HG02870 (cell line): ENCODE results near the gene GADL1.

Experiments
- ATAC-seq: cut with Tn5 transposase; IDR thresholded peaks from one replicate; pipeline ENCODE4 v1.9.1; 2021; ENCODE audit warnings: mild to moderate bottlenecking, moderate library complexity; ENCODE audit not compliant: unreplicated experiment

Gene GADL1, protein sequence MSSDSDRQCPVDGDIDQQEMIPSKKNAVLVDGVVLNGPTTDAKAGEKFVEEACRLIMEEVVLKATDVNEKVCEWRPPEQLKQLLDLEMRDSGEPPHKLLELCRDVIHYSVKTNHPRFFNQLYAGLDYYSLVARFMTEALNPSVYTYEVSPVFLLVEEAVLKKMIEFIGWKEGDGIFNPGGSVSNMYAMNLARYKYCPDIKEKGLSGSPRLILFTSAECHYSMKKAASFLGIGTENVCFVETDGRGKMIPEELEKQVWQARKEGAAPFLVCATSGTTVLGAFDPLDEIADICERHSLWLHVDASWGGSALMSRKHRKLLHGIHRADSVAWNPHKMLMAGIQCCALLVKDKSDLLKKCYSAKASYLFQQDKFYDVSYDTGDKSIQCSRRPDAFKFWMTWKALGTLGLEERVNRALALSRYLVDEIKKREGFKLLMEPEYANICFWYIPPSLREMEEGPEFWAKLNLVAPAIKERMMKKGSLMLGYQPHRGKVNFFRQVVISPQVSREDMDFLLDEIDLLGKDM

DNA sequence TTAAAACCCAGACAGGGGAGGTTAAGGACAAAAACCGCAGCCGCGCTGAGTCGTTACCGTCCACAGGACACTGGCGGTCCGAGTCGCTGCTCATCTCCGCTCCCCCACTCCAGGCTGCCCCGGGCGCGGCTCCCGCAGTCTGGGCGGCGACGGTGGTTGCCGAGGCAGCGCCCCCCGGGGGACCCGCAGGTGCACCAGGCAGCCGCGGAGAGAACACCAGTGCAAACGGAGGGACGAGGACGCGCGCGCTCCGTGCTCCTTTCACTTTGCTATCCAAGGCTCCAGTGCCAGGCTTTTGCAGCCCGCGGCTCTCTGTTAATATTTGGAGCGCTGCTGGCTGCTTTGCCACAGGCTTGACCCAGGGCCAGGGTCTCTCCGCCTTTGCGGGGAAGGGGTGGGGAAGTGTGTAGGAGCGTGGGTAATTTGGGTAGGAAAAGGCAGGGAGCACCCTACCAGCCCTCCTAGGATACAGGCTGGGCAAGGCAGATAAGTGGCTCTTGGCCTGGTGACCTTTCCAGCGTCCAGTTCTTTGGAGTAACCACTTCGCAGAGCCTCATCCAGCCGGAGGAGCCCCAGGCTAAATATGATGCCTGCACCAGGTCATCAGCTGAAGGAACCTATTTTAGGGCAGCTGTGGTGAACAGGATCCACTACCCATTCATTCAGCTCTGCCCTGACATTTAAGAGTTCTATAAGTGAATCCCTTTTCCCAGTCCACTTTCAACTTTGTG, at the start of gene GADL1:
Gene GADL1, minus strand, starts transcription at position 141 of the 731 bp plus-strand sequence. Its CDS starts 47 bp downstream, at position 94.
- ATAC-seq = no peak

DNA sequence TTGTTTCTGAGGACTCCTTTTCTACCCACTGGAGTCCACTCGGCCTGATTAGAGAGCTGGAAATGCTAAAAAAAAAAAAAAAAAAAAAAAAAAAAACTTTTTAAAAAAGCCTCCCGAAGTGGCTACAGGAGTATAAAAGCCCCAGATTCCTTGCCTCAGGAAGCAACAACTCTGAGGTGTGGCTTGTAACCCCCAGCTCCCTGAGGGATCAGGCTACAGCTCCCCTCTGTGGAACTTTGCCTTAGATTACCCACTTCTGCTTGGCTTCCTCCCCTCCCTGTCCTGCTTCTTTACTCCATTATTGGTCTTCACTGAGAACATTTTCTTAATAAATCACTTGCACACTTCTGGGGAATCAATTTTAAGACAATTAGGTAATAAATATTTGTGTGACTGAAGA, 49.7 kb upstream of the GADL1 start:
- no peak for ATAC-seq

DNA sequence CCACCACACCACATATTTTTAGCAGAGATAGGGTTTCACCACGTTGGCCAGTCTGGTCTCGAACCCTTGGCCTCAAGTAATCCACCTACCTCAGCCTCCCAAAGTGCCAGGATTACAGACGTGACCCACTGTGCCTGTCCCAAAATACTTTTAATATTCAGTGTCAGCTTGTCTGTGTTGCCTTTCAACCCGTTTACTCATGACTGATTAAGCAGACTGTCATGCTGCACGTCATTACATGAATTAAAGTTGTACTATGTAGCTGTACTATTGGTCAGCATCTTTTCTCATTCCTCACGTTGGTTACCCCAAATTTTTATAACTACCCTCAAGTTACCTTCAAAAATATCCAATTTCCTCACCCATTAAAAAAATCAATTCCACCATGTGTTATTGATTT, 48.7 kb upstream of the GADL1 start:
- ATAC-seq = no peak

DNA sequence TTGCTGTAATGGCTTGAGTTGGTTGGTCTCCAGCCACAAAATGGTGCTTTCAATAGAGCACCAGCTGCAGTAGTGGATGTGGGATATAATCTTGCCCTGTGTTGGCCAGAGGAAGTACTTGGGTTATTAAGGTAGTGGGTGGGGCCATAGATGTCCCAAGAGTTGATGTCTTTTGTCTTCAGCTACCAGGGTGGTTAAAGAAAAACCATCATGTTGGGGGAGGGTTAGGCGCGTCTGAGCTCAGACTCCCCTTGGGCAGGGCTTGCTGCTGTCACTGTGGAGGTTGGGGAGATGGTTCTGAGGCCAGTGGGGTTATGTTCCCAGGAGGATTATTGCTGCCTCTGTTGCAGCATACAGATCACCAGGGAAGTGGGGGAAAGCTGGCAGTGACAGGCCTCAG, 46.9 kb upstream of the GADL1 start:
- no peak for ATAC-seq

DNA sequence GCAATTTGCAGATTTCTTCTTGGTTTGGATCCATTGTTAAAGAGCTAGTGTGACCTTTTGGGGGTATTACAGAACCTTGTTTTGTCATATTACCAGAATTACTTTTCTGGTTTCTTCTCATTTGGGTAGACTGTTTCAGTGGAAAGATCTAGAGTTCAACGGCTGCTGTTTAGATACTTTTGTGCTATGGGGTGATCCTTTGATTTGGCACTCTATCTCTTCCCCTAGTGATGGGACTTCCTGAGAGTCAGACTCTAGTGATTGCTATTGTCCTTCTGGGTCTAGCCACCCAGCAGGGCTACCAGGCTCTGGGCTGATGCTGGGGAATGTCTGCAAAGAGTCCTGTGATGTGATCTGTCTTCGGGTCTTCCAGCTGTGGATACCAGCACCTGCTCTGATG, 46.3 kb upstream of the GADL1 start:
- no peak for ATAC-seq

DNA sequence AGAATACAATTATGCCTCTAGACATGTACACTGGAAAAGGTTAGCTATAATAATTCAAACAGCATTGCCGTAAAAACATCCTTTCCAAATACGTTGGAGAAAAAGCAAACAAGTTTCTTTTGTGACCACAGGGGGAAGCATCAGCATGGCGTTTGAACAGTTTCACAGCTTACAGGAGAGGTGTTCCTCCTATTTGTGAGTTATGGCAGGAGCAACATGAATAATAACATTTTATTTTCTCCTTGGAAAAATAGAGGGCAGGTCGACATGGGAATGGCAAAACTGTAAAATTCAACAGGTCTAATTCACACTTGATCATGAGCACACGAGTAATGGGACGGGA, 39.7 kb upstream of the GADL1 start:
- no peak for ATAC-seq

DNA sequence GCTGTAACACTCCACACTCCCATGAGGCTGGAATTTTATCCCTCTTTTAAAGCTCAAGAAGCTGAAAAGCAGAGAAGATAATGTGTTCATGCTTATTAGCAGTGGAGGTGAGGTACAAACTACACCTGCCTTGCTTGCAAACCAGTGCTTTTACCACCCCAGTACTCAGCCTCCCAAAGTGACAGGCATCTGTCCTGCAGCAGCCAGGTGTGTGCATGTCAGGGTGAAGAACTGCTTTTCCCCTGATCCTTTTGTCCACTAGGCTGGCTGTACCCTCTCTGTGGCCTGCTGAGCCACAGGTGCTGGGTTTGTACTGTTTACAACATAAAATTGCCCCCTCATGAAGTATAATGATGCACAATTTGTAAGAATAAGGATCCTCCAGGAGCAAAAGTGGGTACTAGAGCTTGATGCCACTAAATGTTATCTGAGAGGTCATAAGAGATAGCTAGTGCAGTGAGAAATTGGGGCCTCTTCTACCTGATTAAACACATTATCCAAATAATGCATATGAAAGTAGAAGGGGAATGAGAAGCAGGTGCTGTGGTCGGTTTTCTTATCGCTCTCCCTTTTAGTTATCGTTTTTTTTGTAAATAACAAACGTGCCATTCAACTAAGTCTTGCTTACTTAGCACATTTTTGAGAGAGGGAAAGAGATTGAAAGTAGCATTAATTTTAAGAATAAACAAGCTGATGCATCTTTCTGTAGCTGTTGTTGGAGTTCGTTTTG, 39.2 kb upstream of the GADL1 start:
- ATAC-seq = no peak

DNA sequence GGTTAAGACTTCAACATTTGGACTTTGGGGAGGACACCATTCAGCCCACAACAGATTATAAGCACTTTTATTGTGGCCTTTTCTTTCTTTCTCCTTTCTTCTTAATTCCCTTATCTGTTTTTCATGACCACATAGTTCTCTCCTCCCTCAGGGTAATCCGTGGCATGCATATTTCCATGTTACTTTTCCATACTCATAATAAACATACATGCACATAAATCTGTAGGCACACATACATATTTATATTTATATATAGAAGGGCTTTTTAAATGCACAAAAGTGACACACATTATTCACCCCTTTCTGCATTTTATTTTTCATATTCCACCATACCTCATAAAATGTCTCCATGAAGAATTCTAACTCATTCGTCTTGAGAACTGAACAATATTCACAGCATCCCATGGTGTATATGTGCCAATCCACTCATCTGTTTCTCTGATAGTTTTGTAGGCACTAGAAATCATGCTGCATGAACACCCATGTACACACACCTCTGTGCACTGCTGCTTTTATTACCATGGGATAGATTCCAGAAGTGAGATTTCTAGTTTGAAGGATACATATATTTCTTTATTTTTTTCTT, 38.1 kb upstream of the GADL1 start:
- ATAC-seq = no peak

DNA sequence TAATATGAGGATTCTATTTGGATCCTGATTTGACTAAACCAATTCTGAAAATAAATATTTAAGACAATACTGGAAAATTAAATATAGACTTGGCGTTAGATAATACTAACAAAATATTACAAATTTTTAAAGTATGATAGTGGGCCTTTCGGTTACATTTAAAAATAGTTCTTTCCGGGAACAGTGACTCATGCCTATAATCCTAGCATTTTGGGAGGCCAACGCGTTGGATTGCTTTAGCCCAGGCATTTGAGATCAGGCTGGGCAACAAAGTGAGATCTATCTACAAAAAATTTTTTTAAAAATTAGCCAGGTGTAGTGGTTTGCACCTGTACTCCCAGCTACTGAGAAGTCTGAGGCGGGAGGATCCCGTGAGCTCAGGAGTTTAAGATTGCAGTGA, 30.3 kb upstream of the GADL1 start:
- ATAC-seq = no peak

DNA sequence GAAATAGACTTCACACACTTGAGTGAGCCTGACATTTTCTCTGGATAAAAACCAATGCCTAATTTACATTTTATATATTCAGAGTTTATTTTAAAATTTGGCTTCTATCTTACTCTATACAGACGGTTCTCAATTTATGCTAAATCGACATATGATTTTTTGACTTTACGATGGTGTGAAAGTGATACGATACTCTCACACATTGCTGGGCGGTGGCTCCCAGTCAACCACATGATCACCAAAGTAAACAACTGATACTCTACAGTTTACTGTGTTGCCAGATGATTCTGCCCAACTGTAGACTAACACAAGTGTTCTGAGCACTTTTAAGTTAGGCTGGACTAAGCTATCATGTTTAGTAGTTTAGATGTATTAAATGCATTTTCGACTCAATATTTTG, 25.1 kb upstream of the GADL1 start:
- ATAC-seq = no peak

DNA sequence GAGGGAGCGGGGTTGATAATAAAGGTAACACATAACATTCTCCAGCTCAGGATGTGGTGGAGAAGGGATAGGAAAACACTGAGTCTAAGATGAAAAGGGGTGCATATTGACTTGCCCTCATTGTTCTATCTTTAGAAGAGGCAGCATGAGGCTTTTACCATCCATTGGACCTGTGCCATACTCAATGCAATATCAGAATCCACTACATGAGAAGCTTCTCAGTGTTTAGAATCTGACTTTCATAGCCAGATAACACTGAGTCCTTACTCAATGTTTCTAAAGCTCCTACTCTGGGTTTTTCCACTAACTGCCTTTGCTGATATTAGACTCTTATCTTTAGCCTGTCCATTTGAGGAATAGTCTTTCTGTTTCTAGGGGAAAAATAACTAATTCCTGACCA, 24.3 kb upstream of the GADL1 start:
- no peak for ATAC-seq

DNA sequence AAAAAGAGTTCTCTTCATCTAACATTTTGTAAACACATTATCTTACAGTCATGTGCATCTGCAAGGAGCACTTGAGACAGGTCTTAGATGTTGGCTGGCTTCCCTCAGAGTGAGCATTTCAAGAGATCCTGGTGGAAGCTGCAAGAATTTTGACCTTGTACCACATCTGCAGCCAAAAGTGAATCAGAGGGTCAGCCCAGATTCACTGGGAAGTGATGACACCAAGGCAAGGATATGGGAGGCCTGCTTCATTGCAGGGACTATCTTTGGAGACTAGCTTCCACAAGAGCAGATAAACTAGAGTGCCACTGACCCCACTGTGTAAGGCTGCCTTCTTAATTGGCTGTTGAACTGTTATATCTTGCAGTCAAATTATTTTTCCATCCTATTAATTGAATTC, 21.3 kb upstream of the GADL1 start:
- no peak for ATAC-seq

DNA sequence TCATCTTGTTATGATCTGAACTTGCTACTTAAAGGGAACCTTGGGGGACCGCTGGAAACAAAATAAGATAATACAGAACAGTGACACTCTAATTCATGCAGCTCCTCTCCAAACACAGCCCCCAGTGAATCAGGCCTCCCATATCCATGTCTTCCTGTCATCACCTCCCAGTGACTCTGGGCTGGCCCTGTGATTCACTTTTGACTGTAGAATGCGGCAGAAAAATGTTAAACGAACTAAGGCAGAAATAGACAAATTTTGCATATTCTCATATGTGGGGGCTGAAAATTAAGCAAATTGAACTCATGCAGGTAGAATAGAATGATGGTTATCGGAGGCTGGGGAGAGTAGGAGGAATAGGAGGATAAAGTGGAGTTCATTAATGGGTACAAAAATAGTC, 20.2 kb upstream of the GADL1 start:
- ATAC-seq = no peak

DNA sequence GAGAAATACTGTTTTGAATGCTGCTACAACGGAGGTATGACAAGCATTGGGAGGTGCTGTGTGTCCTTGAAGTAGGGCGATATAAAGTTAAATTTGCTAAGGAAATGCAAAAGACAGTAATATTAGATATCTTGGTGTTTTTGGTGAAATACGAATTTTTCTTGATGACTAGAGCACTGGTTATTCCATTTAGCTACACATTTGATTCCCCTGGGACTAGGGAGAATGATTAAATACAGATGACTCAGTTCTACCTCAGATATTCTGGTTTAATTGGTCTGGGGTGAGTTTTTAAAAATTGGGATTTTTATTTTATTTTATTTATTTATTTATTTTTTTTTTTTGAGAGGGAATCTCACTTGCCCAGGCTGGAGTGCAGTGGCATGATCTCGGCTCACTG, 18.7 kb upstream of the GADL1 start:
- ATAC-seq = no peak

DNA sequence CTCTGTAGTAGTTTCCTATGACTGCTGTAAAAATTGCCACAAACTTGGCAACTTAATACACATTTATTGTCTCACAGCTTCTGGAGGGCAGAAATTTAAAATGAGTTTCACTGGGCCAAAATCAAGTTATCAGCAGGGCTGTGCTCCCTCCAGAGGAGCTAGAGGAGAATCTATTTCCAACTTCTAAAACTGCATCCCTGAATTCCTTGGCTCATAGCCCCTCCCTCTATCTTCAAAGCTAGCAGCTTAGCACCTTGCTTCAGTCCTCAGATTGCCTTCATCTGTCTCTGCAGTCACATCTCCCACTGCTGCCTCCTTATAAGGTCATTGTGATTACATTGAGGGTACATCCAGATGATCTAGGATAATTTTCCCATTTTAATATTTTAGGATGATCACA, 17.8 kb upstream of the GADL1 start:
- no peak for ATAC-seq

DNA sequence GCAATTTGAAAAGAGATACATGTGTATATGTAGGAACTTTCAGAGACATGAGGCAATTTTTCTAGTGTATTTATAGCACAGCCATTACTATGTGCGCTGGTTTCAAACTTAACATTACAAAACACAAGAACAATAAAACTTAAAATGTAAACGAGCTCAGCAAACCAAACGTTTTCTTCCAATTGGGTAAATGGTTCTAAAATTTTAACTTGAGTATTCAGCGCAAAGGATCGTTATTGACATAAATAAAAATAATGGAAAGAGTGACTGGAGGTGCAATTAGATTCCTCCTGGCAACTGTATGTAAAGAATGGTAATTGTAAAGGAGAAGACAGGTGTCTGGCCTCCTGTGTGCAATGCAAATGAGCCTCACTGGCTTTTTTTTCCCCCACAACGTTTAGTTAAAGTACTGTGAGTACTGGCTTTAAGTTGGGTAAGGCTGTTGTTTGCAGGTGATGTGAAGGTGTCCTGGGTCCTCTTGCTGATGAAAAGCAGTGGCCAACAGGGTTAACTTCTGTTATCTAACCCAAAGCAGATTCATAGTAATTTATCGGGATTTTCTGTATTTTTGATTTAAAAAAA, 14.1 kb upstream of the GADL1 start:
- no peak for ATAC-seq

DNA sequence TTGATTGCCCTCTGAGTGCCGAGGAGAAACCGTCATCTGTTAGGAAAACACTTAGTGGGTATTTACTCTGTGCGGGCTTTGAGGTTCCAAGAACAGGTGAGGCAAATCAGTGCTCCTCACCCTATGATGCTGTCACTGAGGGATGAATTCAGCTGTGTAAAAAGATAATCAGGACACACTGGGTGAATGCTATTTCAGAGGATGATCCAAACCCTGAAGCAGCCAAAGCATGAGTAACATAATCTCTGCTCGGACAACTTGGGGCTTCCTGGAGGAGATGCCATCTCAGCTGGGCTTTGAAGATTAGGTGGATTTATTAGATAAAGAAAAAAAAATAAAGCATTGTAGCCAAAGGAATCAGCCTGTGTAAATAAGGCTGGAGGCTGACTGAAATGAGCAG, 10.5 kb upstream of the GADL1 start:
- no peak for ATAC-seq

DNA sequence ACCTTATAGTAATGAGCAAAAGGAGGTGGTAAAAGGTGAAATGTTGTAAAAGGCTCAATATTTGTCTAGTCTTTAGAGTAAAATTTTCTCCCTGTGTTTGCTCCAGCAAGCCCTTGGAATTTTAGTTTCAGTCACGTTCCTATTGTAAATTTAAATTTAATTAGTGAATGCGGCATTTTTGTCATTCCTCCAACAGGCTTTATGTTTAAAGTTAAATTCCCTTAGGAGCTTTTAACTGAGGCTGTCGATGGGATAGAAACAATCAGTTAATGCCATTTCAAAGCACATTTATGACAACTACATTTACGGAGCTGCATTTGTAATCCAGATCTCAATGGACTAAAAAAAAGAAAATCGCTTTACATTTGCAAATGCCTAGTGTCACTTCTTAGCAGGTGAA, 868 bp upstream of the GADL1 start:
- no peak for ATAC-seq

DNA sequence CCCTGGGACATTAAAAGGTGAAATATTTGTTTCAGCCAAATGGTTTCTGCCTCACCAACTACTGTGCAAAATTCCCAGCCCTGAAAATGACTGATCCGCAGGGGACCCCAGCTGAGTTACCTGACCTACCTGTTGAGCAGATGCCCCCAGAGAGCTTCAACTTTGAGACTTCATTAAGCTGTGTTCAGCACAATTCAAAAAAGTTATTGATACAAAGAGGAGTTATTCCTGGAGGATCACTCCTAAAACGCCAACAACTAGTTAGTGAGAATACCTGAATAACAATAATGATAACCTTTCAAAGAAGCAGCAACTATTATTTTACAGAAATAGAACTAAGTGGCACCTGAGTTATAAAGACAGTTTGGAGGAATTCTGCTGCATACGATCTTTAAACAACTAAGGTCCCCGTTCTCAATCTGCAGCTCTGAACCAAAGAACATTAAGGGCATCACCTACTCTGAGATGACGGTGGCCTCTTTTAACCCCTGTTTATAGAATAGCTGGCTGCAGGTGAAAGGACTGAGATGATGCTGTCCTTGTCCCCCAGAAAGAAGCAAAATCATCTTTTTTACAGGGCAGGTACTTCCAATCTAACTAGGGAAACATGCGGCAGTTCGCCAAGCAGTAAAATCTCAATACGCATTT, 659 bp downstream of the GADL1 start:
- no peak for ATAC-seq

DNA sequence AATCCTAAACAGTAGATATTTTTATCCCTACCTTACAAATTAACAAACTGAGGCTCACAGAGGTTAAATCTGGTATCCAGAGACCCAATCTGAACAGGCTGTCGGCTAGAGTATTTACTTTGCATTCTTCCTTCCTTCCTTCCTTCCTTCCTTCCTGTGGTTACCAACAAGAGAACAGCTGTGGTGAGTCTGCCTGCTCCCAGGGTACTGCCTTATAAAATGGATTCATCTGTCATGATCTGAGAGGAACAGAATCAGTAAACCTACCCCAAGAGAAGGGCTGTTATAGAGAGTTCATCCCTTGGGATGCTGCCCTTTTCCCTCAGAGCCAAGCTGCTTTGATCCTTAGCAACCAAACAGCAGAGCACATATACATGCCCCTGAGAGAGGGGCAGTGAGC, 3.6 kb downstream of the GADL1 start:
- no peak for ATAC-seq
